NCI-H2029 treated with DMSO at 0.1 percent for 48 hours (cell line): ENCODE measurements around the gene MYOCD.

Experiments used
- DNase-seq: peaks from one replicate; lab custom pipeline; 2025; lab: John Stamatoyannopoulos, UW

Gene MYOCD

DNA sequence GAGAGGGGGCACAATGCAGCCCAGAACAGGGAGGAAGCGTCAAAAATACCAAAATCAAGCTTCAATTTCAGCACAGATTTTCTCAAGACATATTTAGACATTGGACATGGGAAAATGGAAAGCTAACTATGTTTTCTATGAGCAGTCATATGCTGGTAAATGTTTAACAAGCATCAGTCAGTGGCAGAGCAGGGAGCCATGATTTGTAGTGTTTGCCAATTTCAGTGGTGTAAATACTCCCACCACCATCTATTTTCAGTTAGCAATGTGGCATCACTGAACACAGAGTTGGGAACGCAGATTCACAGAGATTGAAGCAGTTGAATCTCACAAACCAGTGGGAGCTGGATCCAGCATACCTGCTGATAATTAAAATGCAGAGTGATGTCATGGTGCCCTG is 24.6 kb upstream of the MYOCD start:
- DNase-seq = no peak

GRCh38 chr17:12642034-12642433 is 23.7 kb upstream of the MYOCD start:
- DNase-seq = no peak

GRCh38 chr17:12643822-12644221 is 21.9 kb upstream of the MYOCD start:
- no peak for DNase-seq

GRCh38 chr17:12644623-12645022 is 21.1 kb upstream of the MYOCD start:
- DNase-seq = no peak

DNA sequence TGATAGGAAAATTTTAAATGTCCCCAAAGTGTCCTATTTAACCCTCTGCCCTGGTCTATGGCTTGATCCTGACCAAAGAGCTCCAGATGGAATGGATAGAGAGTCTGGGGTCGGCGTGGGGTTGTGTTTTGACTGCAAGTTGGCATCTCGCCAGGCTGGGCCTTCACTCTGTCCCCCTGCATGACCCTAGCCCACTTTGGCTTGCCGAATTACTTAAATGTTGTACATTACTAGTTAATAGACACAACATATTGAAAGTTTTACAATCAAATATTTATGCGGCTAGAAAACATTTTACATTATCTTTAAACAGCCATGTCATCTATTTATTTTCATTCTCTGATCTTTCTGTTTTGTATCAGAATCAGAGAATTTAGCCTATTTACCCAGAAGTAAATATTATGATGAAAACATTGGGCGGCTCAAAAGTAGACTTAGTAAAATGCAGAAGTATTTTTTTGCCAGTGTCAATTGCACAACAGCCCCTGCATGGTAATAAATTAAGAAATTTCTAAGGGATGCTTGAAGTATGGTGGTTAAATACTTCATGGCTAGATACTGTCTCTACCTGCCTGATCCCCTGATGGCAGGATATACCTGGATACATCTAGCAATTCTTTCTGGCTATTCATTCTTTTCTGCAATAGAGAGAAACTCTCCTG is 18.8 kb upstream of the MYOCD start:
- DNase-seq = no peak

DNA sequence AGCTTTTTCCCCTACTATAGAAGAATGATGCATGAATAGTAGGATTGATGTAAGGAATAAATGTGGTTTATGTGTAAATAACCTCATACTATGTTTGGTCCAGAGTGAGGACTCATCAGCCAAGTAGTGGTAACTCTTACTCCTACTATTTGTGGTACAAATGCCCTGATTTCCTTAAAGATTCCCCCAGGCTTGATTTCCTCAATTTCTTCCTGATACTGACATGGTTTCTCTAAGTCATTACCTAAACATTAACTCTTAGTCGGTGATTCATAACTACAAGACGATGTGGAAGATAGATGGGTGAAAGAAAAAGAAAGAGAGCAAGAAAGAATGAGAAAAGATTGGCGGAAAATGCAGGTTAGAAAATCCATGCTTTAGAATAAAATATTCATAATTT is 17.2 kb upstream of the MYOCD start:
- DNase-seq = no peak

- no peak for DNase-seq
Measured at GRCh38 chr17:12655936-12656335, 9.8 kb upstream of the MYOCD start.

GRCh38 chr17:12656354-12656753 is 9.3 kb upstream of the MYOCD start:
- no peak for DNase-seq

- DNase-seq = no peak
Measured at GRCh38 chr17:12659500-12659899, 6.2 kb upstream of the MYOCD start.

DNA sequence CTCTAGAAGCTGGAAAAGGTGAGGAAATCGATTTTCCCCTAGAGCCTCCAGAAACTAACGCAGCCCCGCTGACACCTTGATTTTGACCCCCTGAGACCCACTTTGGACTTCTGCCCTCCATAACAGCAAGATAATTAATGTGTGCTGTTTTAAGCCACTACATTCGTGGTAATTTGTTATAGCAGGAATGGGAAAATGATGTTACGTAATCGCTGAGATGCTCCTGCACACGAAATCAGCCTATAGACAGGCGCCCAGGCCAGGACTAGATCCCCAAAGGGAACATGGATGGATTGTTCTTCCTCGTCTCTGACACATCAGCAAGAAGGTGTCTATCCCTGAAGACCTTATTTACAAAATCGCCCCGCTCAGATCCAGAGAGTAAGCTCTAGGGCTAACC is 1.4 kb upstream of the MYOCD start:
- DNase-seq = no peak

DNA sequence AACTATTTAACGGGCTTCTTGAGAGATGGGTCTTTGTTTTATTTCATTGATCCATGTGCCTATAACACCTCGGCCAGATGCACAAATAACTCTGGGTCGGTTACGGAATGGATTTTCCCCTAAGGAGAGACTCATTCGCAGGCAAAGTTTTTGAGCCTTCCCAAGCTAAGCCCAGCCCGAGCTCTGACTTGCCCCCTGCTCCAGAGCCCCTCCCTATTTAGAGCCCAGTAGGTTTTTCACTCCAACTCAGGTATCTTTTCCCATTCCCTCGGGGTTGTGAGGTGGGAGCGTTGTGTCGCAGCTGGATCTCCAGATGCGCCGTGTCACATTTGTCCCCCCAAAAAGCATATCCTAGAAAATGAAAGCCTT is 812 bp upstream of the MYOCD start:
- DNase-seq = no peak

GRCh38 chr17:12666718-12667117 is 1.0 kb downstream of the MYOCD start:
- DNase-seq = no peak

DNA sequence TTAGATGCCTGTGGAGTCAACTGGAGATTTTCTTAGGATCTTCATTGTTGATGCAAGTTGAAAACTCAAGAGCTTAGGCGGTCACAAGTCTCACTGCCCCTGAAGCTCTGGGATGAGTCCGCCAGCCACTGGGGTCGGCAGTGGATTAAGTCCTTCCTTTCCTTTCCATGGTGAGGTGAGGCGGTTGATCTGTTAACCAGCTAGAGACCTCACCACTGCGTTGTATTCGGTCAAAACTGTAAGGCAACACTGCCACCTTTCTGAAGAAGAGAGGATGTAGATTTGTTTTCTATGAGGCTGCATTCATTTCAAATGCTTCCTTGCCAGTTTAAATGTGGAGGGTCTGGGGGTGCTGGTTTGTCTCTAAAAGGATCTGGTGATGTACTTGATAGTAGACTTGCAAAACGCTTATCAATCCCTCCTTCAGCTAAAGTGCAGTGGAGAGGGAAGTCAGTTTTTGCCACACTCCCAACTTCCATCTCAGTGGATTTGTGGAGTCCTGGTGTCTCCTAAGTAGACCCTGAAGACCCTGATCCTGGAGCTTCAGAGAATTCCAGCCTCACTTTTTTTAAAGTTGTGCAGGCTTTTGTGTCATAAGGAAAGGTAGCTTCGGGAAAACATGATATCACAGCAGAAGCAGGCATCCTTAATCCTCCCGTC is 1.7 kb downstream of the MYOCD start:
- DNase-seq = no peak

DNA sequence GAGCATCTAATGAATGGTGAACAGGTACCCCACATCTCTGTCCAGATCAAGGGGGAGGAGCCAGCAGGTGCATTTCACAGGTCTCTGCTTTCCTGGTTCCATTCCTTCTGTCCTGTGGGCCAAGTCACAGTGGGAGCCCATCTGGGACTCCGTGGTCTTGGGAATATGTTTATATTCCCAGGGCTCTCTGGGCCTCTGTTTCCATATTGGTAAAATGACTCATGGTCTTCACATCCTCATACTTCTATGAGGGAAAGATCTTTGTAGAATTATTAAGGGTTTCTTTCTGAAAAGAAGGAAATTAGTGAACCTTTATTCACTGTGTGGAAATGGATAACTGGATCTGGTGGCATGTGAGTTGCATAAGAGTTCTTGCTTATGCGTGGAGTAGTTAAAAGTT is 6.2 kb downstream of the MYOCD start:
- DNase-seq = no peak

GRCh38 chr17:12672947-12673346 is 7.3 kb downstream of the MYOCD start:
- DNase-seq = no peak

DNA sequence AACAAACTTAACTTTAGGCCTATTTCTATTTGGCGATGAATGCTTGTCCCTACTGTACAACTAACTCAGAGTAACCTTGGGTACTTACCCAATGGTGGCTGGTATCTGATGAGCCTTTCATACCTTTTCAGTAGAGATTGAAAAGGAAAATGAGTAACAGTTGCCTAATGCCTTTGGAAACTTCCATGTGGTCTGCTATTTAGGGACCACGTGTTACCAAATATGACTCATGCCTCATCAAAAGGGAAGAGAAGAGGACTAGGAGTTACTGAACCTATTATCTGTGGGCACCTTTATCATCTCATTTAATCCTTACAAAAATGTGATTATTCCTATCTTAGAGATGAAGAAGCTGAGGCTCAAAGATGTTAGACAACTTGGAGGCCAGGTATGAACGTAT is 8.1 kb downstream of the MYOCD start:
- DNase-seq = no peak

DNA sequence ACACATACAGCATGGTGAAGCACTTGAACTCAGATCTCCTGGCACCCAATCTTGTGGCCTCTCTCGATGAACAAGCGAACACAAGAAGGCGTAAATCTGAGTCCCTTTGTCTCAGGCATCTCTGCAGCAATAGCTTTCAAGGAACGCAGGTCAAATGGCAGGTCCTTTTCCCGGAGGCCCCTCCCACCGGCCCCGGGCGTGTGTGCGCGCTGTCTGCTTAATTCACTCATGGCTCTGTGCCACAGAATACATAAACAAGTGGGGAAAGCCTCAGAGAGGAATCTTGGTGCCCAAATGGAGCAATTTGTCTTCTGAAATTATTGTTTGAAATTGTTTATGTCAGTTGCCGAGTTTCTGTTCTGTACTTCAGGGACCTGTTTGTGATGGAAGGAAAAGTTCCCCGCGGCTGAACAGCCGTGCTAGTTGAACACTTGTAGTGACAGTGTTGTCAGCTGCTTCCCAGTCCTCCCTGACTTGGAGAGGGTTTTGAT is 14.8 kb downstream of the MYOCD start:
- no peak for DNase-seq

DNA sequence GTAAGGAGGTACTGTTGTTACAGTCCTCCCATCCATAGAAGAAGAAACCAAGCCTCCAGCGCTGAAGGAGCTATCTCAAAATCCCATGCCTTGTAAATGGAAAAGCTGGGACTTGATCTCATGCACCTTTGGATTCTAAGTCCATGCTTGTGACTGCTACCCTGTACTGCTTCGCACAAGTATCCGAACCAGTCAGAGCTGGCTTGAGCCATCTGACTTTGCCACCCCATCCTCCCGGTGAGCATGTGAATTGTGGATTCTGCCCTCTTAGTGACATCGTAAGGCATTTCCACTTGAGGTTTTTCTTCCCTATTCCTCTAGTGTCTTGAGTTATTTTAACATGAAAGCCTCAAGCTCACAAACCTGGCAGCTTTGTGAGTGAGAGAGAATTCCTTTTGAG is 15.3 kb downstream of the MYOCD start:
- no peak for DNase-seq

- no peak for DNase-seq
Measured at GRCh38 chr17:12683299-12683698, 17.6 kb downstream of the MYOCD start.

DNA sequence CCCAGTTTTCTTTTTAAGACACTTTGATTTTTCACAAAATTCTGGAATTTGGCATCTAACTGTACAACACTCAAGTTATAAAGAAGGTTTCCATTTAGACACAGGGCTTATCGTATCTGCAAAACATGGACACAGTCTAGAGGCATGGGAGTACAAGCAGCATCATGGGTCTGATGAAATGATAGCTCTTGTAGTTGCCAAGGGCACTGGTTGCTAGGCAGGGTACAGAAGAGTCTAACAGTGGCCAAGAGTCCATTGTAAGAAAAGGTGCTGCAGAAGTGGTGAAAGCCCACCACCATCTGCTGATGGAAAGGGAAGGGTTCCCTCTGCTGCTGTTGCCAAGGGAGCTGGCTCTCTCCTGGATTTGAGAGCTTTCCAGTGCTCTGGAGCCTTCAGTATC is 20.8 kb downstream of the MYOCD start:
- DNase-seq = no peak

DNA sequence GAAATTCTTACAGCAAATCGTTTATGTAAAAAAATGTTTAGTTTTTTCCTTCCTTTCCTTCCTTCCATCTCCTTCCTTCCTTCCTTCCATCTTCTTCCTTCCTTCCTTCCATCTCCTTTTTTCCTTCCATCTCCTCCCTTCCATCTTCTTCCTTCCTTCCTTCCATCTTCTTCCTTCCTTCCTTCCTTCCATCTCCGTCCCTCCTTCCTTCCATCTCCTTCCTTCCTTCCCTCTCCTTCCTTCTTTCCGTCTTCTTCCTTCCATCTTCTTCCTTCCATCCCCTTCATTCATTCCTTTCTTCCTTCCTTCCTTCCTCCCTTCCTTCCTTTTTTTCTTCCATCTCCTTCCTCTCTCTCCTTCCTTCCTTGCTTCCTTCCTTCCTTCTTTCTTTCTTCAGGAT is 22.7 kb downstream of the MYOCD start:
- DNase-seq = no peak

DNA sequence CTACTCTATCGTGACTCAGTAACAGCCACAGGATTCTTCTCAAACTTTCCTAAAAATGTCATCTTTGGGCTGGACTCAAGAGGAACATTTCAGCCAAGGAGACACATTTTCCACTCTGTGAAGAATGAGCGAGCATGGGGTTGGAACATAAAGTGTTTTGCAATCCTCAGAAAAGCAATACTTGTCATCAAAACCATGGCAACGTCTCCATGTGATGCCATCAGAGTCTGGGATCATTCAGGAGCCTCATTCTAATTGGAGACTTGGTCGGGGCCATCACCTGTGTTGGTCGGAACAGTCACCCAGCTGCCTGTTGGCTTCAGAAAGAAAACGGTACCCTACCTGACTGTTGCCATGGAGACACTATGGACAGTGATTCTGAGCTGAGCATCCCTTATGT is 25.5 kb downstream of the MYOCD start:
- DNase-seq = no peak

DNA sequence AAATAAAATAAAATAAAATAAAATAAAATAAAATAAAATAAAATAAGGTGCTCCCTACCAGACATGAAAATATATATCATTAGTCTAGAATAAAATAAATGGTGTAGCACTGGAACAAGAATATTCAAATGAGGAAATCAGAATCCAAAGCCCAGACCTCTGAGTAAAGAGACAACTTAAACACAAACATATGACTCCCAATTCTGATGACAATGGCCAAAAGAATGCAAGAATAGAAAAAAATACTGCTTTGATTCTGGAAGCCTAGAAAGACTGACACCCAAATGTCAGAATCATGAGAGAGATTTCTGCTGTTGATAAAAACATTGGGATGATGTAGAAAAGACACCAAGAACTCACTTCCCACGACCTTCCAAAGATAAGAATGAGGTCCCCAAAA is 27.9 kb downstream of the MYOCD start:
- no peak for DNase-seq

DNA sequence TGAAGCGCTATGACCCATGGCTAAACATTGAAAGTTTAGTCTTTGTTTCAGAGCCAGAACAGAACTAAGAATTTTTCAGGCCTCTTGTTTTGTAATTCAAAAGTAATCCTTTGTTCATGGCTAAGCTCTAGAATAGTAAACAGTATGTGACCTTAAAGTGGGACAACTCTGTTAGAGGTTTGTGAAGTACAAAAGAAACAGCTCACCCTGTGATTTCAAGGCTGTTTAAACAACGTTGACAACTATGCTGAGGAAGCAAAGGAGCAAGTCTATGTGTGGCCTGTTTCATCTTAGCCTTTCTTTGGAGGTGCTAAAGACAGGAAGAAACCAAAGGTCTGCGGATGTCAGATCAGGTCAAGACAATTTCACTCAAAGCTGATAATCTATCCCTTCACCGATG is 40.4 kb downstream of the MYOCD start:
- DNase-seq = no peak
